Measurements from ENCODE around the gene STK38.

DNA sequence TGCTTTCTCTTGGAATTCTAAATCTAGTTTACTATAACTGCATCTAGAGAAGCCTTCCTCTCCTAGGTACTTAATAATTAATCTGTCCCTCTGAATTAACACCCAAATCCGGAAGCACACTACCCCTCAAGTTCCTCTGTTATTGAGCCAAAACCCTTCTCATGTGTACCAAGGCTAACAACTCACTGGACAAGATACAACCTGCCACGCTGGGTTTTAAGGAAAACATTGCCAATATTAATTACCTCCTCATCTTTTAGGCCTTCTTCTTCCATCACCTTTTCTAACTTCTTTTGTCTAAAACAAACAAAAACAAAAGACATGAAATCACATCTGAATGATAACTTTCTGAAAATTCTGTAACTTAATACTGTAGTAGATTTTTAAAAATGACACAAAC is 21.9 kb downstream of the STK38 start:
- TF ChIP-seq HDAC2 (CRISPR knock-in tag; IDR thresholded peaks at IDR 0.05): no peak
- TF ChIP-seq, protein P1, sequence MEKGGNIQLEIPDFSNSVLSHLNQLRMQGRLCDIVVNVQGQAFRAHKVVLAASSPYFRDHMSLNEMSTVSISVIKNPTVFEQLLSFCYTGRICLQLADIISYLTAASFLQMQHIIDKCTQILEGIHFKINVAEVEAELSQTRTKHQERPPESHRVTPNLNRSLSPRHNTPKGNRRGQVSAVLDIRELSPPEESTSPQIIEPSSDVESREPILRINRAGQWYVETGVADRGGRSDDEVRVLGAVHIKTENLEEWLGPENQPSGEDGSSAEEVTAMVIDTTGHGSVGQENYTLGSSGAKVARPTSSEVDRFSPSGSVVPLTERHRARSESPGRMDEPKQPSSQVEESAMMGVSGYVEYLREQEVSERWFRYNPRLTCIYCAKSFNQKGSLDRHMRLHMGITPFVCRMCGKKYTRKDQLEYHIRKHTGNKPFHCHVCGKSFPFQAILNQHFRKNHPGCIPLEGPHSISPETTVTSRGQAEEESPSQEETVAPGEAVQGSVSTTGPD (CRISPR knock-in tag; IDR thresholded peaks at IDR 0.05): no peak
